Stomach (tissue), 9 donors: ENCODE measurements around the gene SPTBN5. TPM values are rescaled to one million over a fixed set of nuclear protein-coding genes. Genes with fewer than 3 reads are reported as not detected.

Experiments used
- DNase-seq, 2 donors: peaks; one replicate each; pipeline versions ENCODE4 v3.0.0 to v3.0.0-alpha.2; 2013 to 2019
- H3K27ac ChIP-seq, 5 donors: fragments of 200-600 bp in 4 of 5; sonication (generic) in 4 of 5; one replicate each; pipeline ENCODE4 v1.5.1; 2013 to 2019; ENCODE audit warnings: mild to moderate bottlenecking in 1 of 5, moderate library complexity in 1 of 5
- H3K27me3 ChIP-seq, 3 donors: fragments of 200-600 bp; sonication (generic); one replicate each; pipeline ENCODE4 v1.5.1; 2017 to 2019; ENCODE audit warnings: mixed run types in 1 of 3
- H3K36me3 ChIP-seq, 4 donors: fragments of 200-600 bp; sonication (generic); 1 replicate in 3 of 4; 2 replicates in 1 of 4; pipeline ENCODE4 v1.5.1; 2016 to 2019
- H3K4me1 ChIP-seq, 4 donors: fragments of 200-600 bp; sonication (generic); one replicate each; pipeline ENCODE4 v1.5.1; 2016 to 2019
- H3K4me3 ChIP-seq, 4 donors: fragments of 200-600 bp; sonication (generic) in 3 of 4; one replicate each; pipeline ENCODE4 v1.5.1; 2016 to 2019; ENCODE audit warnings: mild to moderate bottlenecking in 1 of 4
- H3K9me3 ChIP-seq, 4 donors: fragments of 200-600 bp; sonication (generic); one replicate each; pipeline ENCODE4 v1.5.1; 2016 to 2019
- CTCF ChIP-seq, 7 experiments: fragments of 450-650 bp in 4 of 7; fragments of 200-600 bp in 3 of 7; sonication (generic) in 3 of 7; IDR thresholded peaks; one replicate each; pipeline ENCODE4 v1.5.1; 2016 to 2019; ENCODE audit warnings: antibody characterized with exemption in 7 of 7, control low read depth in 2 of 7, mild to moderate bottlenecking in 1 of 7
- EP300 ChIP-seq: sonication (generic); formaldehyde crosslinking; IDR thresholded peaks from one replicate; pipeline ENCODE4 v1.6.1; 2017; ENCODE audit warnings: antibody characterized with exemption
- POLR2A ChIP-seq, 4 donors: fragments of 450-650 bp; IDR thresholded peaks; one replicate each; pipeline ENCODE4 v1.6.1; 2016; ENCODE audit warnings: antibody characterized with exemption in 4 of 4, control low read depth in 2 of 4, mild to moderate bottlenecking in 1 of 4, moderate library complexity in 1 of 4
- POLR2AphosphoS5 ChIP-seq, 3 donors: sonication (generic); formaldehyde crosslinking; IDR thresholded peaks; one replicate each; pipeline ENCODE4 v1.6.1; 2016; ENCODE audit warnings: antibody characterized with exemption in 3 of 3
- WGBS, 5 donors: extraction: QIAGEN DNeasy Blood & Tissue Kit in 3 of 5; methylation state at CpG; one replicate each; pipeline versions ENCODE4 v1.1.5 to v1.1.7; 2013 to 2018; 5-methylcytosine and 5-hydroxymethylcytosine counted together
- intact Hi-C: fragments of 100-400 bp; cut with DNase I; formaldehyde crosslinking; loops from one replicate; pipeline ENCODE4 v1.15.1; 2023; ENCODE audit warnings: low total_unique reads
- polyA plus RNA-seq, 3 donors: library from polyadenylated mRNA; stranded (reverse); fragments of 200-250 nt; gene quantifications; one replicate each; pipeline ENCODE4 v1.2.3, GENCODE V29; 2013
- total RNA-seq, 5 donors: library from RNA; depleted of rRNA; stranded (reverse); fragments of >200 nt; gene quantifications; one replicate each; pipeline versions ENCODE4 v1.1.0 to v1.2.3, GENCODE V29; 2014 to 2016
- donor health status: healthy with polysubstance abuse.
- donor health status: Bipolar disorder and iron deficiency.
- donor health status: healthy.

The SPTBN5 gene
- total and polyA plus RNA-seq, 8 donors: 0.29 to 4.9 (median 2.6) TPM; not detected in 1

GRCh38 chr15:41894251-41894790 is 468 bp upstream of the SPTBN5 start:
- peaks cover 24 to 35% (median 35%) of the 10 kb centered on the region in 4 donors for H3K4me1 ChIP-seq
- 82 to 91% (median 84%) methylated on average over 5 to 17 of the region's 17 CpGs for WGBS, 5 donors
- intact Hi-C loops: no loop called here
- TF ChIP-seq CTCF (IDR thresholded peaks at IDR 0.05) (no peak), POLR2A (IDR thresholded peaks at IDR 0.05) (no peak), EP300 (no peak), POLR2AphosphoS5 (IDR thresholded peaks at IDR 0.05) (no peak)
- peak overlapping the region in 3 of 4 donors; percentile 17 to 26 (median 18) for H3K4me3 ChIP-seq
- H3K27ac ChIP-seq: peak overlapping the region; percentile 11 to 77 (median 64)
- no peak for DNase-seq
- H3K36me3 ChIP-seq: peaks cover 0 to 30% (median 19%) of the 10 kb centered on the region in 4 donors
- no peaks in the 10 kb centered on the region for H3K9me3 ChIP-seq
- no peaks in the 10 kb centered on the region for H3K27me3 ChIP-seq

- intact Hi-C loops: no loop called here
- peak overlapping the region in 2 of 5 donors; percentile 4 to 77 for H3K27ac ChIP-seq
Observed at GRCh38 chr15:41892621-41893421, 1.0 kb downstream of the SPTBN5 start.

GRCh38 chr15:41891946-41892345 is 1.9 kb downstream of the SPTBN5 start:
- TF ChIP-seq EP300: no peak
- no peak for TF ChIP-seq POLR2AphosphoS5 (IDR thresholded peaks at IDR 0.05)
- TF ChIP-seq POLR2A (IDR thresholded peaks at IDR 0.05): no peak
- TF ChIP-seq CTCF (IDR thresholded peaks at IDR 0.05): no peak
- Histone ChIP-seq H3K4me1 (peaks cover 24 to 35% (median 35%) of the 10 kb centered on the region in 4 donors), H3K36me3 (peaks cover 0 to 7% (median under 1%) of the 10 kb centered on the region in 4 donors), H3K27me3 (no peaks in the 10 kb centered on the region), H3K4me3 (no peak overlapping the region), H3K9me3 (no peaks in the 10 kb centered on the region), H3K27ac (peak overlapping the region in 1 of 5 donors; percentile 77)
- intact Hi-C loops: no loop called here
- DNase-seq: no peak
- 43 to 77% (median 70%) methylated on average over 3 of the region's 3 CpGs for WGBS, 5 donors

More at GRCh38 chr15:41892621-41893421, 1.0 kb downstream of the SPTBN5 start:
- peaks cover 0 to 15% (median 5%) of the 10 kb centered on the region in 4 donors for H3K36me3 ChIP-seq
- TF ChIP-seq CTCF (IDR thresholded peaks at IDR 0.05): no peak
- TF ChIP-seq POLR2AphosphoS5 (IDR thresholded peaks at IDR 0.05): peak in 1 of 3 donors; percentile 13
- H3K9me3 ChIP-seq: no peaks in the 10 kb centered on the region
- DNase-seq: peak; percentile 56 to 92
- peak overlapping the region in 1 of 4 donors; percentile 12 for H3K4me3 ChIP-seq
- H3K4me1 ChIP-seq: peaks cover 24 to 35% (median 35%) of the 10 kb centered on the region in 4 donors
- 52 to 75% (median 55%) methylated on average over 13 to 22 of the region's 22 CpGs for whole genome bisulfite sequencing, 5 donors
- no peaks in the 10 kb centered on the region for H3K27me3 ChIP-seq

- 87 to 93% (median 91%) methylated on average over 6 of the region's 6 CpGs for WGBS, 5 donors
- H3K4me3 ChIP-seq: no peak overlapping the region
- no peak for DNase-seq
- H3K27ac ChIP-seq: no peak overlapping the region
- intact Hi-C loops: no loop called here
- peaks cover 24 to 35% (median 35%) of the 10 kb centered on the region in 4 donors for H3K4me1 ChIP-seq
- H3K36me3 ChIP-seq: no peaks in the 10 kb centered on the region
- no peaks in the 10 kb centered on the region for H3K9me3 ChIP-seq
- H3K27me3 ChIP-seq: no peaks in the 10 kb centered on the region
- TF ChIP-seq POLR2A (IDR thresholded peaks at IDR 0.05): no peak
- no peak for TF ChIP-seq EP300
- TF ChIP-seq CTCF (IDR thresholded peaks at IDR 0.05): no peak
- no peak for TF ChIP-seq POLR2AphosphoS5 (IDR thresholded peaks at IDR 0.05)
Observed at GRCh38 chr15:41891226-41891625, 2.6 kb downstream of the SPTBN5 start.
